GM18519 (cell line): Measurements from ENCODE around the gene AP4E1.
"Not testable (repeated sequence)": the region's sequence is repeated elsewhere in the genome, so short reads cannot be mapped to it uniquely, and the experiment has no call there.

ENCODE experiments used
- ATAC-seq: cut with Tn5 transposase; IDR thresholded peaks from one replicate; pipeline ENCODE4 v1.9.1; 2021; ENCODE audit warnings: mild to moderate bottlenecking, moderate library complexity; ENCODE audit not compliant: unreplicated experiment, low FRiP score

AP4E1 gene

DNA sequence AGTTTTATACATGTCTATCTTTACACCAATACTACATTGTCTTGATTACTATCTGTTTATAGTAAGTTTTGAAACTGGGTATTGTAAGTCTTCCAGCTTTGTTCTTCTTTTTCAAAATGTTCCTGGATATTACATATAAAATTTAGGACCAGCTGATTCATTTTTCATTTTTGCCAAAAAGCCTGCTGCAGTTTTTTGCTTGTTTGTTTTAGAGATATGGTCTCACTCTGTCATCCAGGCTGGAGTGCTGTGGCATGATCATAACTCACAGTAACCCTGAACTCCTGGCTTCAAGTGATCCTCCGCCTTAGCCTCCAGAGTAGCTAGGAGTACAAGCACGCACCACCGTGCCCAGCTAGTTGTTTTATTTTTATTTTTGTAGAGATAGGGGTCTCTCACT, 20.4 kb upstream of the AP4E1 start:
- ATAC-seq: no peak

- no peak for ATAC-seq
These were observed 18.9 kb upstream of the AP4E1 start for GRCh38 chr15:50889589-50889988.

DNA sequence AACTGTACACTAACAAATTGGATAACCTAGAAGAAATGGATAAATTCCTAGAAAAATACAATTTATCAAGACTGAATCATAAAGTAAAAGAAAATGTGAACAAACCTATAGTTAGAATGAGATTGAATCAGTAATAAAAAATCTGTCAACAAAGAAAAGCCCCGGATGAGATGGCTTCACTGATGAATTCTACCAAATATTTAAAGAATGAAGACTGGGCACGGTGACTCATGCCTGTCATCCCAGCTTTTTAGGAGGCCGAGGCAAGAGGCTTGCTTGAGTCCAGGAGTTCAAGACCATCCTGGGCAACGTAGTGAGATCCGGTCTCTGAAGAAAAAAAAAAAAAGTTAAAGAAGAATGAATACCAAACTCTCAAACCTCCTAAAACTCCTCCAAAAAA, 17.7 kb upstream of the AP4E1 start:
- no peak for ATAC-seq

- ATAC-seq: no peak
These were observed 17.3 kb upstream of the AP4E1 start for GRCh38 chr15:50891159-50891558.

DNA sequence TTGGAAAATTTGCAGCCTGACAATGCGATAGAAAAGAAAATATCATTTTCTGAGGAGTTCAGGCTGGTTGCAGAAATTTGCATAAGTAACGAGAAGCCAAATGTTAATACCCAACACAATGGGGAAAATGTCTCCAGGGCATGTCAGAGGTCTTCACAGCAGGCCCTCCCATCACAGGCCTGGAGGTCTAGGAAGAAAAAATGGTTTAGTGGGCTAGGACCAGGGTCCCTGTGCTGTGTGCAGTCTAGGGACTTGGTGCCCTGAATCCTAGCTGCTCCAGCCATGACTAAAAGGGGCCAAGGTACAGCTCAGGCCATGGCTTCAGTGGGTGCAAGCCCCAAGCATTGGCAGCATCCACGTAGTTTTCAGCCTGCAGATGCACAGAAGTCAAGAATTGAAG, 14.5 kb upstream of the AP4E1 start:
- no peak for ATAC-seq

DNA sequence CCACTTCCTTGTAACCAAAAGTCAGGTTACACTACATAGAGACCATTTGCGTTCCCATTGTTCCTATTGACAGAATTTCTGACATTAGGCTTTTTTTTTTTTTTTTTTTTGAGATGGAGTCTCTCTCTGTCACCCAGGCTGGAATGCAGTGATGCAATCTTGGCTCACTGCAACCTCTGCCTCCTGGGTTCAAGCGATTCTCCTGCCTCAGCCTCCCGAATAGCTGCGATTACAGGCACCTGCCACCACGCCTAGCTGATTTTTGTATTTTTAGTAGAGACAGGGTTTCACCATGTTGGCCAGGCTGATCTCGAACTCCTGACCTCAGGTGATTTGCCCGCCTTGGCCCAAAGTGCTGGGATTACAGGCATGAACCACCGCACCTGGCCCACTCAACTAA, 7.1 kb upstream of the AP4E1 start:
- not testable (repeated sequence) for ATAC-seq

GRCh38 chr15:50904211-50904610, 4.3 kb upstream of the AP4E1 start:
- no peak for ATAC-seq

- no peak for ATAC-seq
These were observed 3.4 kb upstream of the AP4E1 start for GRCh38 chr15:50905055-50905454.

GRCh38 chr15:50906954-50907600, 1.4 kb upstream of the AP4E1 start:
- ATAC-seq: peak; percentile 57

DNA sequence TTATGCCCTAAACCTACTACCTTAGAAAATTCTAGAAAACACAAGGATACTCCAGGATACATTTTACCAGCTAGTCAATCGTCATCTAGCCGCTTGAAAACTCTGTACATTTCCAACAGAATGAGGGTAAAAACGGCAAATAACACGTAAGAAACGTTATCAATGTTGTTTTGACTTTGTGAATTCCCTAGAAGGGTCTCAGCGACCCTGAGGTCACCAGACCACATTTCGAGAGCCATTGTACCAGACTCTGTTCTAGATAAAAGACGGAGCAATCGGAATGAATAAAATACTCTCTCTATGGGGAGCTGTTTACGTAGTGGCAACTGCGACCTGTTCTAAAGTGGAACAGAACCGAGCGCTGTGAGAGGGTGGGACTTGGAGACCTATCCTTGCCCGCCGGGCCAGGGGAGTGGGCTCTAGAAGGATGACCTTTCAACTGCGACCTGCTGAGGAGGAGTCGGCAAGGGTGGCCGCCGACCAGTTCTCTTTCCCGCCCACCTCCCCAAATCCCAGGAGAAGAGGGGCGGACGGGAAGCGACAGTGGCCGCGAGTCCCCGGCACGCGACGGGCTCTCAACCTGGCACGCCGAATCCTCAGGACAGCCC, 778 bp upstream of the AP4E1 start:
- ATAC-seq: no peak

GRCh38 chr15:50909010-50909317, 481 bp downstream of the AP4E1 start:
- ATAC-seq: no peak

GRCh38 chr15:50910426-50910795, 1.9 kb downstream of the AP4E1 start:
- ATAC-seq: not testable (repeated sequence)

DNA sequence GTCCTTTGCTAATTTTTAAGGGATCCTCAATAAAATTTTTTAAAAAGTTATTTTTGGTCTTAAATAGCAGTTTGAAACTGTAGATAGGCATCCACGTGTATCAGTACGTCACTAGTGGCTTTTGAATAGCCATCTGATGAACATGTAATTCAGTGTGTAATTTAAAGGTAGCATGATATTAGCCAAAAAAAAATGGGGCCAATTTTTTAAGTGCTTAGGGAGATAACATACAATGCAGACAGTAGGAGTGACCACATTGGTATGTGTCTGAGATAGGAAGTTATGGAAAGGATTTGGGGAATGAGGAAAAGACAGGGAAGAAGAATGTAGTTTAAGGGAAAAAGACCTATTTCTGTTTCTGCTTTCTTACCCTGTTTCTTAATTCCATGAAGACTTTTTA, 2.5 kb downstream of the AP4E1 start:
- no peak for ATAC-seq

GRCh38 chr15:50911621-50912020, 3.1 kb downstream of the AP4E1 start:
- ATAC-seq: no peak

GRCh38 chr15:50916400-50916799, 7.9 kb downstream of the AP4E1 start:
- no peak for ATAC-seq

DNA sequence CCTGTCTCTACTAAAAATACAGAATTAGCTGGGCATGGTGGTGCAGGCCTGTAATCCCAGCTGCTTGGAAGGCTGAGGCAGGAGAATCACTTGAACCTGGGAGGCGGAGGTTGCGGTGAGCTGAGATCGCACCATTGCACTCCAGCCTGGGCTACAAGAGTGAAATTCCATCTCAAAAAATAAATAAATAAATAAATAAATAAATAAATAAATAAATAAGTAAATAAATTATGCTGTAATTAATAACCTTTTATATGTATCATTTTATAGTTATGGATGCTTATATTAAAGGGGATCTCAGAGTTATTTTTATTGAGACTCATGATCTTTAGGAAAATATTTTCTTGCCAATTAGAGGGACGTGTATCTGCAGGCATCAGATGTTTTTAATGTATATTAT, 10.9 kb downstream of the AP4E1 start:
- ATAC-seq: not testable (repeated sequence)

GRCh38 chr15:50925281-50925680, 16.8 kb downstream of the AP4E1 start:
- no peak for ATAC-seq

- ATAC-seq: no peak
These were observed 20.6 kb downstream of the AP4E1 start for GRCh38 chr15:50929062-50929461.

DNA sequence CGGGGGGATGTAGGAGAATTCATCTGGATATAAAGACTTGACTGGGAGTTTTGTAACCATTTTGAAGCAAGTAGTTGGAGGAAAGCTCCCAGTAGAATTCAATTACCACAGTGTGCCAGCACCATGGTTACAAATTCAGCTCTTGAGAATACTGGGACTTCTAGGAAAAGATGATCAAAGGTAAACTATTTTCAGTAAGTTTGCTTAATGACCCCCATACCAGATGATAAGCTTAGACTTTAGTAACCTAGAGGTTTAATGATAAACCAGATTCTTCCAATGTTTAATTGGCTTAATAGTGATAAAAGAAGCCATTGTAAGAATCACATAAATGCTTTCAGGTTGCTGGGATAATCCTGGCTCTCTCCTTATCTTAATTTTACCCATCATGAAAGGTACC, 22.3 kb downstream of the AP4E1 start:
- no peak for ATAC-seq

- ATAC-seq: no peak
These were observed 24.9 kb downstream of the AP4E1 start for GRCh38 chr15:50933341-50933740.

- no peak for ATAC-seq
These were observed 30.0 kb downstream of the AP4E1 start for GRCh38 chr15:50938525-50938924.

GRCh38 chr15:50939911-50940310, 31.4 kb downstream of the AP4E1 start:
- no peak for ATAC-seq

- ATAC-seq: no peak
These were observed 32.0 kb downstream of the AP4E1 start for GRCh38 chr15:50940506-50940905.
